Activated naive CD4-positive, alpha-beta T cell treated with anti-CD3 and anti-CD28 coated beads, Interleukin-2, amount 50 U/mL, for 72 hours (primary cell): ENCODE measurements around the gene ZNF609. TPM values are rescaled to one million over a fixed set of nuclear protein-coding genes. Genes with fewer than 3 reads are reported as not detected.
A peak's percentile ranks its signal among the peaks of the same experiment; 100 is the strongest.
"Not testable (repeated sequence)": the region's sequence is repeated elsewhere in the genome, so short reads cannot be mapped to it uniquely, and the experiment has no call there.

Source experiments
- ATAC-seq, 2 donors: fragments of 150-1000 bp; cut with Tn5 transposase; 2 replicates each; pipeline ENCODE4 v1.10.0; 2021; ENCODE audit warnings: mild to moderate bottlenecking in 2 of 2, moderate library complexity in 2 of 2
- DNase-seq, 2 donors: peaks; one replicate each; pipeline ENCODE4 v3.0.0; 2021 to 2022; ENCODE audit warnings: low spot score in 2 of 2
- H3K27ac Mint-ChIP-seq, 2 donors: one replicate each; pipeline ENCODE4 v1.8.0; 2022; ENCODE audit warnings: mild to moderate bottlenecking in 2 of 2, mixed read lengths in 2 of 2
- H3K36me3 Mint-ChIP-seq, 2 donors: one replicate each; pipeline ENCODE4 v1.8.0; 2022; ENCODE audit warnings: mixed read lengths in 2 of 2
- H3K9me3 Mint-ChIP-seq, 2 donors: one replicate each; pipeline ENCODE4 v1.8.0; 2022; ENCODE audit warnings: mixed read lengths in 2 of 2
- total RNA-seq, 2 donors: library from RNA; stranded (reverse); gene quantifications; one replicate each; pipeline ENCODE4 v1.2.3, GENCODE V29; 2022

The ZNF609 gene
- total RNA-seq, 2 donors from 2014 or later: 35.4 to 53.0 TPM

GRCh38 chr15:64610257-64610919 lies 150.0 kb downstream of the ZNF609 start:
- no peak for DNase-seq
- Mint-ChIP-seq H3K36me3 (peaks cover 0 to 1% of the 10 kb centered on the region in 2 donors), H3K9me3 (no peaks in the 10 kb centered on the region), H3K27ac (peak overlapping the region in 1 of 2 donors; percentile 34)
- ATAC-seq: no peak

- peaks cover 0 to 9% of the 10 kb centered on the region in 2 donors for H3K36me3 Mint-ChIP-seq
- H3K9me3 Mint-ChIP-seq: no peaks in the 10 kb centered on the region
- ATAC-seq (no peak), DNase-seq (no peak)
- H3K27ac Mint-ChIP-seq: peak overlapping the region in 1 of 2 donors; percentile 34
Observed at GRCh38 chr15:64611085-64611725, 150.8 kb downstream of the ZNF609 start.

- peaks cover 0 to 9% of the 10 kb centered on the region in 2 donors for H3K36me3 Mint-ChIP-seq
- H3K27ac Mint-ChIP-seq: no peak overlapping the region
- H3K9me3 Mint-ChIP-seq: no peaks in the 10 kb centered on the region
- ATAC-seq (peak in 1 of 2 donors; percentile 31), DNase-seq (no peak)
Observed at GRCh38 chr15:64614519-64614918, 154.1 kb downstream of the ZNF609 start.

- Mint-ChIP-seq H3K9me3 (no peaks in the 10 kb centered on the region), H3K27ac (peak overlapping the region in 1 of 2 donors; percentile 64), H3K36me3 (peaks cover 0 to 9% of the 10 kb centered on the region in 2 donors)
Observed at GRCh38 chr15:64617727-64618126, 157.3 kb downstream of the ZNF609 start.

GRCh38 chr15:64618138-64618537 lies 157.8 kb downstream of the ZNF609 start:
- H3K9me3 Mint-ChIP-seq: no peaks in the 10 kb centered on the region
- ATAC-seq: no peak
- peaks cover 0 to 9% of the 10 kb centered on the region in 2 donors for H3K36me3 Mint-ChIP-seq
- no peak for DNase-seq
- peak overlapping the region; percentile 50 to 64 for H3K27ac Mint-ChIP-seq

More at GRCh38 chr15:64617727-64618126, 157.3 kb downstream of the ZNF609 start:
- ATAC-seq (no peak), DNase-seq (no peak)

GRCh38 chr15:64618540-64618939 lies 158.2 kb downstream of the ZNF609 start:
- ATAC-seq (no peak), DNase-seq (no peak)
- H3K27ac Mint-ChIP-seq: peak overlapping the region in 1 of 2 donors; percentile 64
- H3K9me3 Mint-ChIP-seq: no peaks in the 10 kb centered on the region
- H3K36me3 Mint-ChIP-seq: peaks cover 0 to 10% of the 10 kb centered on the region in 2 donors

GRCh38 chr15:64619880-64620839 lies 159.8 kb downstream of the ZNF609 start:
- H3K27ac Mint-ChIP-seq: peak overlapping the region; percentile 75 to 77
- ATAC-seq (peak; percentile 49 to 77), DNase-seq (no peak)
- H3K36me3 Mint-ChIP-seq: peaks cover 0 to 21% of the 10 kb centered on the region in 2 donors
- no peaks in the 10 kb centered on the region for H3K9me3 Mint-ChIP-seq

GRCh38 chr15:64621056-64621455 lies 160.7 kb downstream of the ZNF609 start:
- H3K36me3 Mint-ChIP-seq: peaks cover 0 to 13% of the 10 kb centered on the region in 2 donors

GRCh38 chr15:64622410-64623260 lies 162.3 kb downstream of the ZNF609 start:
- peaks cover 0 to 11% of the 10 kb centered on the region in 2 donors for H3K36me3 Mint-ChIP-seq
- ATAC-seq: peak; percentile 34 to 81
- peak in 1 of 2 donors; percentile 68 for DNase-seq
- no peaks in the 10 kb centered on the region for H3K9me3 Mint-ChIP-seq
- H3K27ac Mint-ChIP-seq: peak overlapping the region; percentile 77 to 94

More at GRCh38 chr15:64621056-64621455, 160.7 kb downstream of the ZNF609 start:
- Mint-ChIP-seq H3K9me3 (no peaks in the 10 kb centered on the region), H3K27ac (peak overlapping the region; percentile 66 to 77)
- DNase-seq (no peak), ATAC-seq (no peak)

- Mint-ChIP-seq H3K9me3 (no peaks in the 10 kb centered on the region), H3K36me3 (peaks cover 0 to 11% of the 10 kb centered on the region in 2 donors), H3K27ac (peak overlapping the region; percentile 77 to 94)
- no peak for DNase-seq
- ATAC-seq: peak; percentile 49 to 53
Observed at GRCh38 chr15:64623347-64623996, 163.1 kb downstream of the ZNF609 start.

- peaks cover 0 to 18% of the 10 kb centered on the region in 2 donors for H3K36me3 Mint-ChIP-seq
- peak overlapping the region; percentile 77 to 94 for H3K27ac Mint-ChIP-seq
- DNase-seq (no peak), ATAC-seq (no peak)
- H3K9me3 Mint-ChIP-seq: peaks cover 0 to 5% of the 10 kb centered on the region in 2 donors
Observed at GRCh38 chr15:64624242-64624641, 163.9 kb downstream of the ZNF609 start.

- H3K36me3 Mint-ChIP-seq: peaks cover 0 to 19% of the 10 kb centered on the region in 2 donors
- no peak for DNase-seq
- H3K27ac Mint-ChIP-seq: peak overlapping the region; percentile 19 to 31
- peaks cover 0 to 5% of the 10 kb centered on the region in 2 donors for H3K9me3 Mint-ChIP-seq
- ATAC-seq: no peak
Observed at GRCh38 chr15:64629063-64629462, 168.7 kb downstream of the ZNF609 start.

GRCh38 chr15:64630396-64631107 lies 170.2 kb downstream of the ZNF609 start:
- Mint-ChIP-seq H3K9me3 (peaks cover 0 to 5% of the 10 kb centered on the region in 2 donors), H3K27ac (peak overlapping the region in 1 of 2 donors; percentile 90), H3K36me3 (peaks cover 0 to 13% of the 10 kb centered on the region in 2 donors)
- ATAC-seq (no peak), DNase-seq (no peak)

- H3K9me3 Mint-ChIP-seq, ATAC-seq, DNase-seq: not testable (repeated sequence)
Observed at GRCh38 chr15:64632639-64633038, 172.3 kb downstream of the ZNF609 start.

GRCh38 chr15:64633332-64633731 lies 173.0 kb downstream of the ZNF609 start:
- H3K9me3 Mint-ChIP-seq: peaks cover 4 to 10% of the 10 kb centered on the region in 2 donors
- ATAC-seq (no peak), DNase-seq (no peak)
- peak overlapping the region in 1 of 2 donors; percentile 82 for H3K27ac Mint-ChIP-seq
- H3K36me3 Mint-ChIP-seq: peaks cover 0 to 32% of the 10 kb centered on the region in 2 donors

More at GRCh38 chr15:64632639-64633038, 172.3 kb downstream of the ZNF609 start:
- Mint-ChIP-seq H3K36me3 (peaks cover 0 to 27% of the 10 kb centered on the region in 2 donors), H3K27ac (peak overlapping the region in 1 of 2 donors; percentile 82)
